HG02852 (cell line): ENCODE data around the gene TRAPPC11.

Experiments used
- ATAC-seq: cut with Tn5 transposase; IDR thresholded peaks from one replicate; pipeline ENCODE4 v1.9.1; 2021; ENCODE audit warnings: mild to moderate bottlenecking, moderate library complexity; ENCODE audit not compliant: unreplicated experiment

TRAPPC11 gene

DNA sequence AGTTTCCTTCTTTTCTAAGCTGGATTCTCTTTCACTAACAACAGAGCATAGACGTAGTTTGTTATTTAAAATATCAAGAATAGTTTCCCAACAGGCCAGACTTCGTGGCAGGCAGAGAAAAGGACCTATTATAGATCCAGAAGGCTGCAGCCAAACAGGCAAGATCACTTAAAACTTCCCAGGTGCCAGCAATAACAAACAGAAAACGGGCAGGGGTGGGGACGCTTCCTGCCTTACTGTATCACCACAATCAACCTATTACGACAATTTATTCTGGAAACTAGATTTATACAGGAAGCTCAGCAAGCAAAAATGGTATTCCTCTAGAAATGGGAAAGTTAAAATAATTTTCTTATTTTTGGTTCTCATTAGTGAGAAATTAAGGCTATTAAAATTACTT, 22.2 kb upstream of the TRAPPC11 start:
- no peak for ATAC-seq

GRCh38 chr4:183637461-183637860, 21.6 kb upstream of the TRAPPC11 start:
- ATAC-seq = no peak

DNA sequence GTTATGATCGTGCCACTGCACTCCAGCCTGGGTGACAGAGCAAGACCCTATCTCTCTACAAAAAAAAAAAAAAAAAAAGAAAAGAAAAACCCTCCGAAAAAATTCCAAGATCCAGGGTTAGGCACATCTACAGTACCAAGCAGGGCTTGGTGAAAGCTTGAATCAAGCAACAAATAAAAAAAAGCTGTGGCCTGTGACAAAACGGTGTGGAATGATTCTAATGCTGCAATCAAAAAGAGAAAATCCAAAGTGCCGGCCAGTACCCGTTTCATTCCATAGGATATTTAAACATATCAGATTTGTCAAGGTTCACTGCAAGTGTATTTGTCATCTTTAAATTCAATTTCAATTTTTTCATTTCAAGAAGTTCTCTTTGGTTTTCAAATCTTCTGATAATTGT, 20.7 kb upstream of the TRAPPC11 start:
- ATAC-seq = no peak

DNA sequence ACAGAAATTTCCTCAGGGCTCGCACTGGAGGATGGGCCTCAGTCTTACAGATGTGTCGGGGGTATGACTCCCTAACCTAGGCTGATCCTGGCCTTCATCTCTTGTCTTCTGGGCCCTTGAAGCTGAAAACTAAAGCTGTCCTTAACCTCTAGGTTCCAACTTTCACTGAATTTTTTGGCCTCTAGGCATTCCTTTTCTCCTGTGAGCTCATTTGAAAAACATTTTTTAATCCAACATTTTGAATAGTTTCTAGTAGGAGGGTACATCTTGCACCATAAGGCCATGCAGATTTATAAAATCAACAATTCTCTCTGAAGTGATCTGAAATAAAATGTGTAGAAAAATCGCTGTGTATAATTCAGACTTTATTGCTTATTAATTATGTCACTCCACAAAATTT, 19.8 kb upstream of the TRAPPC11 start:
- ATAC-seq = no peak

GRCh38 chr4:183645326-183645725, 13.8 kb upstream of the TRAPPC11 start:
- ATAC-seq = no peak

GRCh38 chr4:183657564-183657963, 1.5 kb upstream of the TRAPPC11 start:
- ATAC-seq = no peak

GRCh38 chr4:183658362-183659028, 598 bp upstream of the TRAPPC11 start:
- ATAC-seq = no peak

DNA sequence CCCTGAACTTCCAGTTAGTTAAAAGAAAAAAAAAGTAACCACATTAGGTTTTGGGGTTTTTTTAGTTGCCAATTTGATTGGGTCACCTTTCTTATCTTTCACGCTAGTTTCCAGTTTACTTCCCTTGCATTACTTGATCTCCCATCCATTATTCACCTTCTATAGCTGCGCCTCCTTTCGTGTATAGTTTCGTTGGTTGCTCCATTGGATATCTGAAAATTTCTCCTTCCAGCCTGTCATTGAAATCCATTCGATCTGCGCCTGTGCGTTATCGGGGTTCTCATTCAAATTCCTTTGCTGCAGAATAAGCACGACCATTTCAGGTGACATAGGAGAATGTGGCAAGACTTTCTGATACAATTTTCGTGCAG, 764 bp downstream of the TRAPPC11 start:
- ATAC-seq = no peak

GRCh38 chr4:183666088-183666487, 7.0 kb downstream of the TRAPPC11 start:
- no peak for ATAC-seq

DNA sequence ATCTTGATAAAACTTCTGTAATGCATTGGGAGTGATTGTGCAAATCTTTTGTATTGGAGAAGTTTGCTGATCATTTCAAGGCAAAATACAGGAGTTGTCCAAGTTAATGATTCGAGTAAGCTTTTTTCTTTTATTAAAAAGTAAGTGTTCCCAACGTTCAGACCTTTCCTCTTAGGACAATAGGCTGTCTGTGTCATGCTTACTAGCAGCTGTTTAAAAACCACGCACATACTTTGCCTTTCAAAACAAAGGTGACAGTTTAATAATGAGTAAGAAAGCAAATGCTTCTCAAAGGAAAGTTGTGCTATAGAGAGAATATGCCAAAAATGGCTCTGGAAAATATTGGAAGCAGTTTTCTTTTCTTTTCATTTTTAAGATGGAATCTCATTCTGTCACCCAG, 11.2 kb downstream of the TRAPPC11 start:
- ATAC-seq = no peak

- ATAC-seq = no peak
These were observed 12.0 kb downstream of the TRAPPC11 start for GRCh38 chr4:183670960-183671555.

- no peak for ATAC-seq
These were observed 15.1 kb downstream of the TRAPPC11 start for GRCh38 chr4:183674153-183674552.

DNA sequence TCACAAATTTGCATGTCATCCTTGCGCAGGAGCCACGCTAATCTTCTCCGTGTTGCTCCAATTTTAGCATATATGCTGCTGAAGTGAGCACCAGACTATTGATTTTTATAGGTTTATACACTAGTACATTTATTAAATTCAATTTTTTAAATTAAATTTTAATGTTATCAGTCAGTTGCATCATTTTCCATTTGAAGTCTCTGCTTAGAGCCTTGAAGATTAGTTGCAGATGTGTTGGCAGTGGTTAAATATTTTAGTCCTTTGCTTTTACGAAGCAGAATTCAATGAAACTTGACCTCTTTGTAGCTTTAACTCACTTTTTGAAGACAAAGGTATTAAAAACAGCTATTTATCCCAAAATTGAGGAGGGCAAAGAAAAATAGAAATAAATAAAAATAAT, 16.5 kb downstream of the TRAPPC11 start:
- no peak for ATAC-seq

- ATAC-seq = no peak
These were observed 22.0 kb downstream of the TRAPPC11 start for GRCh38 chr4:183681119-183681518.

DNA sequence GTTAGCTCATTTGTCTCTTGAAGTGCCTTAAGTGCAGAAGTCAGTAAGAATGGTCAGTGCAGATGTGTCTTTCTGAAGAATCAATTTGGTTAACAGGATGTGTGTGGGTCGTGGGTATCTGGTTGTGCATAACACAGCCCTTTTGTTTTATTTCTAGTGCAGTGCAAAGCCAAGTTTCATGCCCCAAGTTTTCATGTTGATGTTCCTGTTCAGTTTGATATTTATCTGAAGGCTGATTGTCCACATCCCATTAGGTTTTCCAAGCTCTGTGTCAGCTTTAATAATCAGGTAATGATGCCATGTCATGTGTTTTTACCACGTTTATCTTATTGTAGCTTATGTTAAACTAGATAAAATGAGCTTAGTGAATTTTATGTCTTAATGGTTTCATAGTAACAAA, 27.4 kb downstream of the TRAPPC11 start:
- ATAC-seq = no peak

- ATAC-seq = no peak
These were observed 29.1 kb downstream of the TRAPPC11 start for GRCh38 chr4:183688216-183688615.

DNA sequence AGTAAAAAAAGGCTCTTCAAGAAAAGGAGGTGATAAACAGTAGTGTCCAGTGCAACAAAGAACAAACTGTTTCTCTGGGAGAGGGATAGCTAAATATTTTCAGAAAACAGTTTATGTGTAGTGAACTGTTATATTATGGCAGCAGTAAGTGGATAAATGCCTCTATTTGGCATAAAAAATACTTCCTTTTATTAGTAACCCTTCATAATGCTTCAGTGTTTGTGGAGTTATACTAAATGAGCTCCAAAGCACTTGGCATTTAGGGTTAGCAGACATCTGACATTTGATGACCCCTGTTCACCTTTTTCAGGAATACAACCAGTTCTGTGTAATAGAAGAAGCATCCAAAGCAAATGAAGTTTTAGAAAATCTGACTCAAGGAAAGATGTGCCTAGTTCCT, 31.9 kb downstream of the TRAPPC11 start:
- no peak for ATAC-seq

- no peak for ATAC-seq
These were observed 32.8 kb downstream of the TRAPPC11 start for GRCh38 chr4:183691897-183692296.

DNA sequence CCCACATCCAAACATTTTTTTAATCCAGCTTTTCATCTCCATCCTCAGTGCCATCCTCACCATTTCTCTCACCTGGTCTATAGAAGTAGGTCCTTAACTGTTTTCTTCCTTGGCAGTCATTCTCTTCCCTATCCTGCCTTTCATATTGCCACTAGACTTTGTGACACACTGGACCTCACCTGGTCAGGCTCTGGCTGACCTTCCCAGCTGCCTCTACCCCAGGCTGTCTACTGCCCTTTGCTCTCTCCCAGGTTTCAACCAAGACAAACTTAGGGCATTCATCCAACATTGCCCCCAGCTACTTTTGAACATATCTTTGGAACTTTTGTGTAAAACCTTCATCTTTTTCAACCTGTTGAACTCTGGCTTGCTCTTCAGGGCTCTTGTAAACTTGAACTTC, 39.8 kb downstream of the TRAPPC11 start:
- no peak for ATAC-seq

DNA sequence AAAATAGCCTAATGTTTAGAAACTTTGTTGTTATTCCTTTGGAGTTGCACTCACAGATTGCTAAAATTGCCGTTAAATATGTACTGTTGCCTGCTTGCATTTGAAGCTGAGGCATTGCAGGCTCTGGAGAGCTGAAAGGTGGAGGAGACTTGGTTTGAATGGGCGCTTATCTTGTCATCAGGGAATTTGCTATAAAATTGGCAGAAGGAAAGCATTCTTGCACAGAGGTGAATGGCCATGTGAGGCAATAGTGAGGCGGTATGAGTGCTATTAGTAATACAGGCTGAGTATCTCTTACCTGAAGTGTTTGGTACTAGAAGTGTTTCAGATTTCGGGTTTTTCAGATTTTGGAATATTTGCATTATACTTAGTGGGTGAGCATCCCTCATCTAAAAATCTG, 41.3 kb downstream of the TRAPPC11 start:
- no peak for ATAC-seq

GRCh38 chr4:183702492-183702891, 43.4 kb downstream of the TRAPPC11 start:
- ATAC-seq = no peak

GRCh38 chr4:183714626-183715025, 55.5 kb downstream of the TRAPPC11 start:
- ATAC-seq = no peak

GRCh38 chr4:183716302-183716701, 57.2 kb downstream of the TRAPPC11 start:
- no peak for ATAC-seq
